ENCODE data around the gene GATA6. TPM values are rescaled to one million over a fixed set of nuclear protein-coding genes. Genes with fewer than 3 reads are reported as not detected.
A peak's percentile ranks its signal among the peaks of the same experiment; 100 is the strongest.

Gene GATA6
- total and polyA plus RNA-seq, 2 of the 8 experiments (the other 6 are each of a cell fraction or from before 2014, with no cell fraction given) = 0.09 TPM; not detected in 1

GRCh38 chr18:22194151-22194598, 24.8 kb downstream of the GATA6 start:
- H3K14ac ChIP-seq (ENCODE audit: insufficient read length) = no peak overlapping the region
- no peak overlapping the region for H3K9ac ChIP-seq (replicated peaks in 1 of 4; ENCODE audit: extremely low read depth in 1 of 4, low read depth in 3 of 4, low read length in 3 of 4)
- ChIA-PET CTCF (ENCODE audit: partially characterized antibody) (interaction anchor here (0.7 to 1.2 kb wide), 4 partner anchors 9 to 143 kb away, joined by 3 to 5 read pairs (median 4); no protein-coding TSS in a partner anchor), POLR2A (ENCODE audit: partially characterized antibody) (interaction anchor here (0.6 kb wide), 1 partner anchor 96 kb away, joined by 6 read pairs; no protein-coding TSS in a partner anchor)
- no peak overlapping the region for H2BK20ac ChIP-seq (ENCODE audit: low read length)
- no peaks in the 10 kb centered on the region for H4K20me1 ChIP-seq (replicated peaks in 1 of 2; ENCODE audit: control insufficient read depth in 1 of 2, insufficient read depth in 2 of 2, low read length in 2 of 2)
- no peak overlapping the region for H3K56ac ChIP-seq (replicated peaks; ENCODE audit: insufficient read length, low read depth, low read length)
- H2BK12ac ChIP-seq (ENCODE audit: low read depth, low read length) = no peak overlapping the region
- no peaks in the 10 kb centered on the region for H3K79me2 ChIP-seq (ENCODE audit: control insufficient read depth in 1 of 2, insufficient read depth in 2 of 2, low read length in 2 of 2)
- H2BK15ac ChIP-seq (ENCODE audit: low read length) = peak overlapping the region; percentile 19
- no peak overlapping the region for H3K27ac ChIP-seq (ENCODE audit: low read depth, low read length)
- H4K8ac ChIP-seq (ENCODE audit: extremely low read depth, insufficient read depth, low read length) = peak overlapping the region; percentile 86
- H4K5ac ChIP-seq (ENCODE audit: insufficient read length, low read depth, low read length) = no peak overlapping the region
- H2AK5ac ChIP-seq (ENCODE audit: low read depth, low read length) = no peak overlapping the region
- FAIRE-seq (no peak), DNase-seq (ENCODE audit: low read depth in 1 of 2, low spot score in 2 of 2) (no peak)
- H3K79me1 ChIP-seq (ENCODE audit: low read depth, low read length) = no peaks in the 10 kb centered on the region
- H3K4me1 ChIP-seq (replicated peaks in 1 of 4; ENCODE audit: control insufficient read depth in 3 of 4, insufficient read depth in 4 of 4, low read length in 3 of 4) = peaks cover 0 to 6% (median 2%) of the 10 kb centered on the region in 4 experiments; a peak in 2 of 7 replicates
- H3K23ac ChIP-seq (ENCODE audit: insufficient read length) = no peak overlapping the region
- no peak overlapping the region for H2BK5ac ChIP-seq (ENCODE audit: low read depth, low read length)
- no peaks in the 10 kb centered on the region for H3K23me2 ChIP-seq (ENCODE audit: low read depth, low read length)
- H3K4me3 ChIP-seq (ENCODE audit: extremely low read depth in 1 of 4, insufficient read depth in 2 of 4, low read depth in 3 of 4, low read length in 4 of 4) = no peak overlapping the region
- no peak overlapping the region for H2BK120ac ChIP-seq (replicated peaks; ENCODE audit: low read depth, low read length)
- H2AFZ ChIP-seq (ENCODE audit: low read length) = peak overlapping the region; percentile 89
- H3K9me3 ChIP-seq (ENCODE audit: insufficient read depth in 2 of 2, low read depth in 1 of 2, low read length in 1 of 2) = no peaks in the 10 kb centered on the region
- H3K4ac ChIP-seq (replicated peaks; ENCODE audit: insufficient read length, low read depth, low read length) = no peak overlapping the region
- H3K18ac ChIP-seq (ENCODE audit: extremely low read depth, low read length) = no peak overlapping the region
- no peak overlapping the region for H4K91ac ChIP-seq (replicated peaks; ENCODE audit: insufficient read length, low read length)
- no peaks in the 10 kb centered on the region for H3K36me3 ChIP-seq (ENCODE audit: control insufficient read depth in 2 of 4, insufficient read depth in 4 of 4, low read length in 3 of 4)
- 76% methylated on average over 7 of the region's 7 CpGs; no CpG with 5 or more reads in 1 of the 2 experiments for WGBS, 2 experiments (ENCODE audit: extremely low coverage in 1 of 2, insufficient coverage in 1 of 2, insufficient read length in 1 of 2, insufficient replicate concordance in 2 of 2, low coverage in 1 of 2, low lambda C conversion rate in 2 of 2, missing lambda C conversion rate in 1 of 2)
- H3K27me3 ChIP-seq (replicated peaks in 1 of 4; ENCODE audit: control insufficient read depth in 3 of 4, extremely low read depth in 1 of 4, insufficient read depth in 3 of 4, low read length in 3 of 4) = no peaks in the 10 kb centered on the region
- no peak overlapping the region for H3K4me2 ChIP-seq (ENCODE audit: insufficient read depth in 1 of 2, low read depth in 2 of 2, low read length in 2 of 2)
- TF ChIP-seq BRCA1 (IDR thresholded peaks at IDR 0.05; ENCODE audit: low read depth, low read length) (no peak), ASH2L (IDR thresholded peaks at IDR 0.05; ENCODE audit: low read length) (no peak), CHD1 (IDR thresholded peaks at IDR 0.05; ENCODE audit: low read depth, low read length) (no peak), PHF8 (conservative IDR thresholded peaks at IDR 0.05; ENCODE audit: low read depth, low read length) (no peak), CEBPB (IDR thresholded peaks at IDR 0.05; ENCODE audit: low read depth, low read length) (no peak), EP300 (IDR thresholded peaks at IDR 0.05; ENCODE audit: borderline replicate concordance in 1 of 2, low read depth in 2 of 2, low read length in 2 of 2) (no peak), NANOG (IDR thresholded peaks at IDR 0.05; ENCODE audit: insufficient read depth, low read depth, low read length, poor library complexity, severe bottlenecking) (no peak), EZH2 (IDR thresholded peaks at IDR 0.05; ENCODE audit: low read depth, low read length, severe bottlenecking) (no peak), POU5F1 (IDR thresholded peaks at IDR 0.05; ENCODE audit: low read depth, low read length) (no peak), E2F6 (IDR thresholded peaks at IDR 0.05) (no peak), MAFK (IDR thresholded peaks at IDR 0.05; ENCODE audit: low read depth, low read length) (no peak), SP4 (IDR thresholded peaks at IDR 0.05; ENCODE audit: low read length) (no peak), KDM5A (IDR thresholded peaks at IDR 0.05; ENCODE audit: low read length) (no peak)
